Activated CD8-positive, alpha-beta memory T cell treated with anti-CD3 and anti-CD28 coated beads, Interleukin-2, amount 50 U/mL, for 48 hours (primary cell): Measurements from ENCODE around the gene CCS.
"Not testable (repeated sequence)": the region's sequence is repeated elsewhere in the genome, so short reads cannot be mapped to it uniquely, and the experiment has no call there.

Experiments used
- DNase-seq: peaks from one replicate; pipeline ENCODE4 v3.0.0-alpha.2; 2020

Gene CCS

GRCh38 chr11:66628061-66628603 lies 35.1 kb downstream of the CCS start:
- no peak for DNase-seq

- no peak for DNase-seq
These were observed 36.4 kb downstream of the CCS start for GRCh38 chr11:66629356-66629755.

GRCh38 chr11:66631883-66632282 lies 38.9 kb downstream of the CCS start:
- no peak for DNase-seq

- DNase-seq = no peak
These were observed 40.0 kb downstream of the CCS start for GRCh38 chr11:66632952-66633351.

- no peak for DNase-seq
These were observed 43.4 kb downstream of the CCS start for GRCh38 chr11:66636411-66636810.

GRCh38 chr11:66637557-66638176 lies 44.7 kb downstream of the CCS start:
- no peak for DNase-seq

GRCh38 chr11:66638177-66639065 lies 45.4 kb downstream of the CCS start, which contains the start of gene RBM4:
TSS of gene RBM4 (plus strand) at chr11:66638703. CDS start at chr11:66639712, 1,009 bp downstream.
- DNase-seq = peak; percentile 93

GRCh38 chr11:66639066-66639813 lies 46.3 kb downstream of the CCS start:
- DNase-seq = no peak

GRCh38 chr11:66639814-66640340 lies 46.9 kb downstream of the CCS start:
- not testable (repeated sequence) for DNase-seq

GRCh38 chr11:66641834-66642233 lies 48.8 kb downstream of the CCS start:
- DNase-seq = no peak

GRCh38 chr11:66643745-66644437 lies 50.9 kb downstream of the CCS start:
- no peak for DNase-seq

GRCh38 chr11:66646828-66647227 lies 53.8 kb downstream of the CCS start:
- DNase-seq = no peak

GRCh38 chr11:66649903-66650302 lies 56.9 kb downstream of the CCS start:
- no peak for DNase-seq

GRCh38 chr11:66651016-66651415 lies 58.0 kb downstream of the CCS start:
- no peak for DNase-seq

GRCh38 chr11:66652651-66653050 lies 59.7 kb downstream of the CCS start:
- DNase-seq = peak; percentile 53

GRCh38 chr11:66653123-66653522 lies 60.1 kb downstream of the CCS start:
- peak; percentile 47 for DNase-seq
